WTC11 (cell line): ENCODE data around the gene ENTPD6. TPM values are rescaled to one million over a fixed set of nuclear protein-coding genes. Genes with fewer than 3 reads are reported as not detected.

Source experiments
- ATAC-seq: fragments of 200-7000 bp; cut with Tn5 transposase; 2 replicates; pipeline ENCODE4 v1.10.0; 2021; ENCODE audit warnings: mild to moderate bottlenecking, moderate library complexity
- CTCF ChIA-PET: fragments of 300-600 bp; sonication (Branson Sonifier 250); formaldehyde crosslinking; loops from one replicate; lab custom pipeline; 2021; ENCODE audit warnings: antibody characterized with exemption; lab: Charles Lee
- POLR2A ChIA-PET: fragments of 350-600 bp; sonication (Branson Sonifier 250); formaldehyde crosslinking; loops from one replicate; lab custom pipeline; 2021; ENCODE audit warnings: antibody characterized with exemption; lab: Charles Lee
- DNase-seq: peaks from one replicate; pipeline ENCODE4 v3.0.0; 2021; ENCODE audit warnings: low spot score
- H3K27ac Mint-ChIP-seq: 2 replicates; pipeline ENCODE4 v1.8.0; 2021; ENCODE audit warnings: mixed read lengths
- H3K27me3 Mint-ChIP-seq: 2 replicates; pipeline ENCODE4 v1.8.0; 2021; ENCODE audit warnings: low read depth, mild to moderate bottlenecking, moderate library complexity, mixed read lengths
- H3K36me3 Mint-ChIP-seq: 2 replicates; pipeline ENCODE4 v1.8.0; 2021; ENCODE audit warnings: mixed read lengths
- H3K4me1 Mint-ChIP-seq: 2 replicates; pipeline ENCODE4 v1.8.0; 2022; ENCODE audit warnings: mixed read lengths
- H3K4me3 Mint-ChIP-seq: 2 replicates; pipeline ENCODE4 v1.8.0; 2021; ENCODE audit warnings: mild to moderate bottlenecking, moderate library complexity, mixed read lengths
- H3K9me3 Mint-ChIP-seq: 2 replicates; pipeline ENCODE4 v1.8.0; 2021; ENCODE audit warnings: mixed read lengths
- CTCF ChIP-seq: fragments of 200-600 bp; IDR thresholded peaks from 2 replicates; pipeline ENCODE4 v1.8.0; 2022; ENCODE audit warnings: antibody characterized with exemption
- ESRRA ChIP-seq: sonication (generic); formaldehyde crosslinking; IDR thresholded peaks from 2 replicates; pipeline ENCODE4 v1.8.1; 2022; ENCODE audit warnings: mild to moderate bottlenecking, missing genetic modification reagents, borderline replicate concordance
- FOXJ3 ChIP-seq: sonication (generic); formaldehyde crosslinking; IDR thresholded peaks from 2 replicates; pipeline ENCODE4 v1.9.0; 2021; ENCODE audit warnings: missing genetic modification reagents, mild to moderate bottlenecking, borderline replicate concordance
- FOXP1 ChIP-seq: sonication (generic); formaldehyde crosslinking; IDR thresholded peaks from 2 replicates; pipeline ENCODE4 v1.8.0; 2022; ENCODE audit warnings: missing genetic modification reagents, mild to moderate bottlenecking, moderate library complexity, borderline replicate concordance
- GRHL2 ChIP-seq: fragments of 250-450 bp; sonication (Bioruptor Pico); IDR thresholded peaks from 2 replicates; pipeline ENCODE4 v1.8.0; 2022; ENCODE audit warnings: mild to moderate bottlenecking, moderate library complexity; ENCODE audit not compliant: insufficient replicate concordance, severe bottlenecking
- GTF2I ChIP-seq: fragments of 250-450 bp; sonication (Bioruptor Pico); conservative IDR thresholded peaks from 2 replicates; pipeline ENCODE4 v1.4.0; 2021; ENCODE audit warnings: mild to moderate bottlenecking
- HMGA2 ChIP-seq: fragments of 250-450 bp; sonication (Bioruptor Pico); IDR thresholded peaks from 2 replicates; pipeline ENCODE4 v1.4.0; 2021; ENCODE audit warnings: mild to moderate bottlenecking, moderate library complexity
- JAZF1 ChIP-seq: fragments of 250-450 bp; sonication (Bioruptor Pico); IDR thresholded peaks from 2 replicates; pipeline ENCODE4 v1.9.0; 2021; ENCODE audit warnings: moderate library complexity, mild to moderate bottlenecking, inconsistent platforms
- NR2C2 ChIP-seq: sonication (generic); formaldehyde crosslinking; IDR thresholded peaks from 2 replicates; pipeline ENCODE4 v1.8.0; 2022; ENCODE audit warnings: mild to moderate bottlenecking, missing genetic modification reagents
- OVOL2 ChIP-seq: fragments of 250-450 bp; sonication (Bioruptor Pico); IDR thresholded peaks from 2 replicates; pipeline ENCODE4 v1.9.0; 2021; ENCODE audit warnings: mild to moderate bottlenecking, borderline replicate concordance
- RELA ChIP-seq: sonication (generic); formaldehyde crosslinking; IDR thresholded peaks from 2 replicates; pipeline ENCODE4 v1.8.1; 2022; ENCODE audit warnings: missing genetic modification reagents, mild to moderate bottlenecking, borderline replicate concordance
- RORB ChIP-seq: fragments of 250-450 bp; sonication (Bioruptor Pico); IDR thresholded peaks from 2 replicates; pipeline ENCODE4 v1.9.0; 2021; ENCODE audit warnings: mild to moderate bottlenecking
- SMAD3 ChIP-seq: sonication (generic); formaldehyde crosslinking; IDR thresholded peaks from 2 replicates; pipeline ENCODE4 v1.8.0; 2022; ENCODE audit warnings: missing genetic modification reagents, mild to moderate bottlenecking, borderline replicate concordance
- SOX15 ChIP-seq: fragments of 250-450 bp; sonication (Bioruptor Pico); IDR thresholded peaks from 2 replicates; pipeline ENCODE4 v1.9.0; 2021; ENCODE audit warnings: mild to moderate bottlenecking
- TEAD1 ChIP-seq: sonication (generic); formaldehyde crosslinking; IDR thresholded peaks from 2 replicates; pipeline ENCODE4 v1.8.0; 2022; ENCODE audit warnings: mild to moderate bottlenecking, missing genetic modification reagents
- ZMAT4 ChIP-seq: fragments of 250-450 bp; sonication (Bioruptor Pico); IDR thresholded peaks from 2 replicates; pipeline ENCODE4 v1.9.0; 2021; ENCODE audit warnings: mild to moderate bottlenecking
- ZNF219 ChIP-seq: sonication (generic); formaldehyde crosslinking; IDR thresholded peaks from 2 replicates; pipeline ENCODE4 v1.8.0; 2023; ENCODE audit warnings: missing genetic modification reagents, mild to moderate bottlenecking, borderline replicate concordance
- ZNF281 ChIP-seq: sonication (generic); formaldehyde crosslinking; IDR thresholded peaks from 2 replicates; pipeline ENCODE4 v1.8.0; 2023; ENCODE audit warnings: mild to moderate bottlenecking, missing genetic modification reagents
- ZNF317 ChIP-seq: sonication (generic); formaldehyde crosslinking; IDR thresholded peaks from 2 replicates; pipeline ENCODE4 v1.8.1; 2023; ENCODE audit warnings: low read depth, mild to moderate bottlenecking, moderate library complexity, missing genetic modification reagents, borderline replicate concordance
- ZNF396 ChIP-seq: fragments of 250-450 bp; sonication (Bioruptor Pico); IDR thresholded peaks from 2 replicates; pipeline ENCODE4 v1.8.0; 2021; ENCODE audit warnings: mild to moderate bottlenecking, moderate library complexity, borderline replicate concordance
- ZNF512 ChIP-seq: sonication (generic); formaldehyde crosslinking; IDR thresholded peaks from 2 replicates; pipeline ENCODE4 v1.8.1; 2022; ENCODE audit warnings: missing genetic modification reagents, borderline replicate concordance
- total RNA-seq: library from RNA; stranded (reverse); gene quantifications from 3 replicates; pipeline ENCODE4 v1.2.3, GENCODE V29; 2021

Gene ENTPD6
- total RNA-seq, 1 experiment from 2014 or later: 56.9 TPM

DNA sequence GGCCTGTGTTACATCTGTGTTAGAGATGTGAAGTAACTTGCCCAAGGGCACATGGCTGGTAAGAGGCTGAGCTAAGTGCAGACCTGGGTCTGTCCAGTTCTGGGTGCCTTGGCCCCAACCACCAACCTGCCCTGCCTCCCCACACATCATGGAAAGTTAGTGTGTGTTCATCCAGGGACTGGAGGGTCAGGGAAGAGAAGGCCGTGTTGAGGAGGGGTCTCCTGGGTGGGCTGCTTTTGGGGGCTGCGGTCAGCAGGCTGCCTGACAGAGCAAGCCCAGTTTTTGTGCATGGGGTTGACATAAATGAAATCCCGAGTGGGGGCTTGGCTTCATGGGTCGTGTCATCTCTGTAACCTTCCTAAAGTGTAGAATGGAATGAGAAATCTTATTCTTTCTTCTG, 63.3 kb downstream of the ENTPD6 start:
- ChIA-PET POLR2A (no interaction called here), CTCF (interaction anchor here (2.6 kb wide), 1 partner anchor 11 kb away, joined by 7 read pairs; the partner anchor contains the start of gene PYGB)
- DNase-seq (no peak), ATAC-seq (no peak)
- Mint-ChIP-seq H3K9me3 (peaks cover 23% of the 10 kb centered on the region), H3K27me3 (no peaks in the 10 kb centered on the region), H3K36me3 (peaks cover 45% of the 10 kb centered on the region), H3K27ac (peak overlapping the region; percentile 57; the same call in 1 of the 2 replicates), H3K4me3 (no peak overlapping the region), H3K4me1 (no peaks in the 10 kb centered on the region)
- TF ChIP-seq SMAD3 (no peak), HMGA2 (CRISPR knock-in tag) (no peak), ZNF396 (CRISPR knock-in tag) (no peak), CTCF (no peak), ZMAT4 (CRISPR knock-in tag) (no peak), GRHL2 (CRISPR knock-in tag) (no peak), NR2C2 (no peak), GTF2I (CRISPR knock-in tag) (no peak), OVOL2 (no peak), SOX15 (CRISPR knock-in tag) (no peak), FOXP1 (CRISPR knock-in tag) (no peak)

DNA sequence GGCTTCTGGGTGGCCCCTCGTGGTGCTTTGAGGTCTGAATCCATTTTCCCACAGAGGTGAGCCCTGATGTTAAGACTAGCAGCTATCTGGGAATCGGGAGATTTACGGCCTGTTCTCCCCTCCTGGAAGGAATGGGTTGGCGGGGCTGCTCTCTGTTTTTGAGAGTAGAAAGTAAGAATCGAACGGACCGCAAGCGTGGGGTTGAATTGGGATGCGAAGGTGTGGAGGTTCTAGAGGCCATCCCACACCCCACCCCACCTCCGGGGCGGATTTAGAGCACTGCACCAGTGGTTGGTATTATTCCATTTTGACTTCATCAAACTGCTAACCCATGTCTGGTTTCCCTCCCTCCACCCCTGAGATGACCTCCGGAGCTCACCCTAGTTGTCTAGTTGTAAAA, 63.8 kb downstream of the ENTPD6 start:
- TF ChIP-seq ZNF219 (CRISPR knock-in tag) (no peak), ZNF317 (CRISPR knock-in tag) (no peak), FOXJ3 (CRISPR knock-in tag) (no peak), RORB (no peak), ESRRA (CRISPR knock-in tag) (no peak), ZNF281 (no peak), GRHL2 (CRISPR knock-in tag) (no peak), RELA (no peak), JAZF1 (CRISPR knock-in tag) (no peak), ZNF512 (CRISPR knock-in tag) (no peak), TEAD1 (CRISPR knock-in tag) (no peak)
- DNase-seq (no peak), ATAC-seq (no peak)
- POLR2A ChIA-PET: no interaction called here
- CTCF ChIA-PET: interaction anchor here (2.6 kb wide), 1 partner anchor 12 kb away, joined by 7 read pairs; the partner anchor contains the start of gene PYGB
- Mint-ChIP-seq H3K9me3 (peaks cover 27% of the 10 kb centered on the region), H3K27ac (no peak overlapping the region), H3K4me3 (no peak overlapping the region), H3K36me3 (peaks cover 50% of the 10 kb centered on the region), H3K27me3 (no peaks in the 10 kb centered on the region), H3K4me1 (no peaks in the 10 kb centered on the region)
